ENCODE measurements around the gene INPP5J. TPM values are rescaled to one million over a fixed set of nuclear protein-coding genes. Genes with fewer than 3 reads are reported as not detected.

The INPP5J gene
- total and polyA plus RNA-seq, 2 of the 13 experiments (the other 11 are each of a cell fraction or from before 2014, with no cell fraction given) = 0.24 to 1.1 TPM

- TF ChIP-seq POGK (CRISPR knock-in tag; conservative IDR thresholded peaks at IDR 0.05) (no peak), RXRA (CRISPR knock-in tag; IDR thresholded peaks at IDR 0.05) (no peak), DR1 (CRISPR knock-in tag; IDR thresholded peaks at IDR 0.05) (no peak), KLF11 (CRISPR knock-in tag; IDR thresholded peaks at IDR 0.05) (no peak), ZNF703 (CRISPR knock-in tag; IDR thresholded peaks at IDR 0.05; ENCODE audit: borderline replicate concordance) (no peak), YEATS2 (CRISPR knock-in tag; IDR thresholded peaks at IDR 0.05; ENCODE audit: borderline replicate concordance) (no peak)
- DNase-seq (ENCODE audit: low spot score) = no peak
- no peak overlapping the region for H3K4me3 ChIP-seq (replicated peaks in 1 of 3; ENCODE audit: insufficient read depth in 1 of 3, low read depth in 2 of 3, low read length in 3 of 3)
Measured at GRCh38 chr22:31083923-31084810, 38.6 kb upstream of the INPP5J start.

More at GRCh38 chr22:31083923-31084810, 38.6 kb upstream of the INPP5J start:
- no TSS peak for BruUV-seq (replicated peaks)
- no peaks in the 10 kb centered on the region for H4K20me1 ChIP-seq (ENCODE audit: insufficient read depth, low read length)
- intact Hi-C loops (cut with micrococcal nuclease; ENCODE audit: unreplicated experiment) (loop anchor here (5.0 kb wide), 3 partner anchors 102 to 137 kb away; partner anchors contain the start of genes MORC2 and TUG1), in situ Hi-C loops (cut with HindIII; ENCODE audit: extremely low pct_ligation_motif_present, low pct_unique_long_range_greater_than_20kb) (loop anchor here (5.0 kb wide), 1 partner anchor 117 kb away; the partner anchor contains the start of genes MORC2 and TUG1)
- no peaks in the 10 kb centered on the region; a peak in 1 of 5 replicates for H3K27me3 ChIP-seq (ENCODE audit: control insufficient read depth in 1 of 2, insufficient read depth in 2 of 2, low read length in 2 of 2)
- no peak for ATAC-seq
- no peak overlapping the region for H3K9ac ChIP-seq (ENCODE audit: insufficient read depth, low read depth, low read length)
- ChIA-PET POLR2A (interaction anchor here (6.5 kb wide), 1 partner anchor 117 kb away, joined by 113 read pairs; the partner anchor contains the start of genes MORC2 and TUG1), CTCF (ENCODE audit: low intra/inter-chr PET ratio, low total read pairs) (no interaction called here)
- H3K4me1 ChIP-seq (ENCODE audit: insufficient read depth, low read length) = peaks cover 35% of the 10 kb centered on the region
- no peak for FAIRE-seq
- H3K4me2 ChIP-seq (ENCODE audit: low read depth, low read length) = no peak overlapping the region
- H2AFZ ChIP-seq (ENCODE audit: low read length) = no peak overlapping the region
- peaks cover 3% of the 10 kb centered on the region for H3K79me2 ChIP-seq (ENCODE audit: insufficient read depth, low read length)
- peaks cover 17 to 25% of the 10 kb centered on the region in 2 experiments; a peak in 3 of 5 replicates for H3K36me3 ChIP-seq (replicated peaks in 1 of 2; ENCODE audit: control insufficient read depth in 1 of 2, insufficient read depth in 2 of 2, low read length in 2 of 2)
- H3K27ac ChIP-seq (ENCODE audit: extremely low read length, insufficient read depth, low read length) = no peak overlapping the region
- WGBS (ENCODE audit: low lambda C conversion rate) = 96% methylated on average over 18 of the region's 18 CpGs
- no peaks in the 10 kb centered on the region for H3K9me3 ChIP-seq (ENCODE audit: low read length)
